H1 (cell line): Measurements from ENCODE around the gene TRIM31.

Experiments used
- CBX8 ChIP-seq: fragments of 300-800, 300-1000 bp; sonication (generic); IDR thresholded peaks from 2 replicates; pipeline ENCODE4 v1.7.1; 2016; ENCODE audit warnings: low read depth, low read length, borderline replicate concordance
- CTCF ChIP-seq, 3 experiments: IDR thresholded peaks; 1 replicate in 2 of 3; 2 replicates in 1 of 3; pipeline versions ENCODE4 v1.5.1 to v1.6.1; 2011; ENCODE audit warnings: low read length in 3 of 3, mild to moderate bottlenecking in 3 of 3, inconsistent platforms in 2 of 3, low read depth in 1 of 3, moderate library complexity in 1 of 3; ENCODE audit not compliant: insufficient read depth in 1 of 3; ENCODE audit errors: control extremely low read depth in 1 of 3
- EZH2 ChIP-seq: fragments of 200-600 bp; sonication (generic); IDR thresholded peaks from 2 replicates; pipeline ENCODE4 v1.7.1; 2012; ENCODE audit warnings: low read depth, mild to moderate bottlenecking, moderate library complexity, low read length, inconsistent platforms; ENCODE audit not compliant: severe bottlenecking
- GTF2F1 ChIP-seq: IDR thresholded peaks from 2 replicates; pipeline ENCODE4 v1.6.1; 2012; ENCODE audit warnings: low read depth, low read length, improper control_type of control experiment, borderline replicate concordance
- JUN ChIP-seq: IDR thresholded peaks from 2 replicates; pipeline ENCODE4 v1.6.1; 2011; ENCODE audit warnings: low read depth, mild to moderate bottlenecking, improper control_type of control experiment, low read length
- MAX ChIP-seq: IDR thresholded peaks from 2 replicates; pipeline ENCODE4 v1.6.1; 2012; ENCODE audit warnings: inconsistent platforms
- NANOG ChIP-seq: IDR thresholded peaks from 2 replicates; pipeline ENCODE4 v1.6.1; 2011; ENCODE audit warnings: low read length, low read depth, mild to moderate bottlenecking, inconsistent platforms; ENCODE audit not compliant: insufficient read depth, poor library complexity, severe bottlenecking
- POLR2A ChIP-seq, 2 experiments: IDR thresholded peaks; 1 replicate in 1 of 2; 2 replicates in 1 of 2; pipeline ENCODE4 v1.6.1; 2011; ENCODE audit warnings: low read depth in 2 of 2, low read length in 2 of 2, mild to moderate bottlenecking in 2 of 2; ENCODE audit errors: control extremely low read depth in 1 of 2
- SP1 ChIP-seq: IDR thresholded peaks from 2 replicates; pipeline ENCODE4 v1.6.1; 2011; ENCODE audit warnings: low read depth, low read length
- SUZ12 ChIP-seq: fragments of 200-600 bp; sonication (generic); IDR thresholded peaks from 2 replicates; pipeline ENCODE4 v1.6.1; 2012; ENCODE audit warnings: mild to moderate bottlenecking, inconsistent platforms, low read length, moderate library complexity, mixed read lengths
- TCF12 ChIP-seq: IDR thresholded peaks from 2 replicates; pipeline ENCODE4 v1.6.1; 2011; ENCODE audit warnings: low read depth, mild to moderate bottlenecking, low read length
- USF2 ChIP-seq: IDR thresholded peaks from 2 replicates; pipeline ENCODE4 v1.6.1; 2011; ENCODE audit warnings: low read length, improper control_type of control experiment
- ZNF274 ChIP-seq: IDR thresholded peaks from 2 replicates; pipeline ENCODE4 v1.7.0; 2012; ENCODE audit warnings: low read length, borderline replicate concordance; ENCODE audit errors: extremely low read depth

- TF ChIP-seq CTCF (IDR thresholded peaks at IDR 0.05; ENCODE audit: control extremely low read depth in 1 of 3, insufficient read depth in 1 of 3, low read depth in 1 of 3, low read length in 3 of 3) (no peak), JUN (no peak), NANOG (no peak), ZNF274 (no peak), SP1 (no peak), EZH2 (no peak), POLR2A (IDR thresholded peaks at IDR 0.05; ENCODE audit: control extremely low read depth in 1 of 2, low read depth in 2 of 2, low read length in 2 of 2) (no peak), MAX (no peak), SUZ12 (no peak), GTF2F1 (no peak), CBX8 (no peak), USF2 (no peak), TCF12 (no peak)
These were observed at the start of gene TRIM31 for GRCh38 chr6:30113003-30113759.
